ENCODE measurements around the gene NSMF.

GRCh38 chr9:137459601-137460362, 648 bp upstream of the NSMF start:
- TF ChIP-seq CREB1 (CRISPR knock-in tag; IDR thresholded peaks at IDR 0.05; ENCODE audit: low read depth) (no peak), EZH2 (IDR thresholded peaks at IDR 0.05; ENCODE audit: low read depth, unreplicated experiment) (no peak), POLR2AphosphoS5 (IDR thresholded peaks at IDR 0.05; ENCODE audit: low read depth) (no peak)
- TF ChIP-seq, protein P1, sequence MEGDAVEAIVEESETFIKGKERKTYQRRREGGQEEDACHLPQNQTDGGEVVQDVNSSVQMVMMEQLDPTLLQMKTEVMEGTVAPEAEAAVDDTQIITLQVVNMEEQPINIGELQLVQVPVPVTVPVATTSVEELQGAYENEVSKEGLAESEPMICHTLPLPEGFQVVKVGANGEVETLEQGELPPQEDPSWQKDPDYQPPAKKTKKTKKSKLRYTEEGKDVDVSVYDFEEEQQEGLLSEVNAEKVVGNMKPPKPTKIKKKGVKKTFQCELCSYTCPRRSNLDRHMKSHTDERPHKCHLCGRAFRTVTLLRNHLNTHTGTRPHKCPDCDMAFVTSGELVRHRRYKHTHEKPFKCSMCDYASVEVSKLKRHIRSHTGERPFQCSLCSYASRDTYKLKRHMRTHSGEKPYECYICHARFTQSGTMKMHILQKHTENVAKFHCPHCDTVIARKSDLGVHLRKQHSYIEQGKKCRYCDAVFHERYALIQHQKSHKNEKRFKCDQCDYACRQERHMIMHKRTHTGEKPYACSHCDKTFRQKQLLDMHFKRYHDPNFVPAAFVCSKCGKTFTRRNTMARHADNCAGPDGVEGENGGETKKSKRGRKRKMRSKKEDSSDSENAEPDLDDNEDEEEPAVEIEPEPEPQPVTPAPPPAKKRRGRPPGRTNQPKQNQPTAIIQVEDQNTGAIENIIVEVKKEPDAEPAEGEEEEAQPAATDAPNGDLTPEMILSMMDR (conservative IDR thresholded peaks at IDR 0.05; ENCODE audit: low read depth in 2 of 2), result no peak
